Chondrocyte (in vitro differentiated cells): Measurements from ENCODE around the gene KIAA1217. TPM values are rescaled to one million over a fixed set of nuclear protein-coding genes. Genes with fewer than 3 reads are reported as not detected.

Source experiments
- DNase-seq: peaks from one replicate; pipeline ENCODE4 v3.0.0; 2021; ENCODE audit warnings: mixed read lengths, low spot score
- H3K27ac Mint-ChIP-seq: one replicate; pipeline ENCODE4 v1.8.0; 2021; ENCODE audit warnings: mild to moderate bottlenecking, moderate library complexity, mixed read lengths; ENCODE audit not compliant: unreplicated experiment
- H3K27me3 Mint-ChIP-seq: 2 replicates; pipeline ENCODE4 v1.8.0; 2021; ENCODE audit warnings: low read depth, mixed read lengths
- H3K36me3 Mint-ChIP-seq: 2 replicates; pipeline ENCODE4 v1.8.0; 2021; ENCODE audit warnings: low read depth, mixed read lengths
- H3K4me1 Mint-ChIP-seq: 2 replicates; pipeline ENCODE4 v1.8.0; 2021; ENCODE audit warnings: low read depth, mild to moderate bottlenecking, mixed read lengths
- H3K4me3 Mint-ChIP-seq: one replicate; pipeline ENCODE4 v1.8.0; 2021; ENCODE audit warnings: mild to moderate bottlenecking, moderate library complexity, mixed read lengths; ENCODE audit not compliant: unreplicated experiment
- H3K9me3 Mint-ChIP-seq: 2 replicates; pipeline ENCODE4 v1.8.0; 2021; ENCODE audit warnings: low read depth, mixed read lengths
- CTCF ChIP-seq: fragments of 200-600 bp; sonication (generic); IDR thresholded peaks from 2 replicates; pipeline ENCODE4 v1.5.0; 2021; ENCODE audit warnings: antibody characterized with exemption, mild to moderate bottlenecking, moderate library complexity
- total RNA-seq: library from RNA; stranded (reverse); gene quantifications from 3 replicates; pipeline ENCODE4 v1.2.1, GENCODE V29; 2021

The KIAA1217 gene
- total RNA-seq, 1 donor from 2014 or later = 13.2 TPM

GRCh38 chr10:24202181-24202570 lies 6.8 kb upstream of the KIAA1217 start:
- H3K9me3 Mint-ChIP-seq = no peaks in the 10 kb centered on the region
- no peaks in the 10 kb centered on the region for H3K36me3 Mint-ChIP-seq
- DNase-seq = no peak
- H3K4me3 Mint-ChIP-seq = no peak overlapping the region
- peaks cover 15% of the 10 kb centered on the region for H3K27me3 Mint-ChIP-seq
- no peak for TF ChIP-seq CTCF
- H3K27ac Mint-ChIP-seq = no peak overlapping the region
- no peaks in the 10 kb centered on the region for H3K4me1 Mint-ChIP-seq

- peaks cover 9% of the 10 kb centered on the region for H3K27me3 Mint-ChIP-seq
- DNase-seq = no peak
- H3K27ac Mint-ChIP-seq = no peak overlapping the region
- peaks cover 27% of the 10 kb centered on the region for H3K4me1 Mint-ChIP-seq
- no peaks in the 10 kb centered on the region for H3K36me3 Mint-ChIP-seq
- no peaks in the 10 kb centered on the region for H3K9me3 Mint-ChIP-seq
- TF ChIP-seq CTCF = no peak
- H3K4me3 Mint-ChIP-seq = no peak overlapping the region
Measured at GRCh38 chr10:24205821-24206220, 3.1 kb upstream of the KIAA1217 start.

GRCh38 chr10:24206334-24206733 lies 2.6 kb upstream of the KIAA1217 start:
- no peaks in the 10 kb centered on the region for H3K36me3 Mint-ChIP-seq
- H3K4me1 Mint-ChIP-seq = peaks cover 27% of the 10 kb centered on the region
- H3K27me3 Mint-ChIP-seq = peaks cover 9% of the 10 kb centered on the region
- no peak for TF ChIP-seq CTCF
- no peak overlapping the region for H3K27ac Mint-ChIP-seq
- H3K4me3 Mint-ChIP-seq = no peak overlapping the region
- no peaks in the 10 kb centered on the region for H3K9me3 Mint-ChIP-seq
- DNase-seq = no peak

- H3K27ac Mint-ChIP-seq = no peak overlapping the region
- peaks cover 27% of the 10 kb centered on the region for H3K4me1 Mint-ChIP-seq
- DNase-seq = no peak
- TF ChIP-seq CTCF = no peak
- H3K4me3 Mint-ChIP-seq = no peak overlapping the region
- H3K9me3 Mint-ChIP-seq = no peaks in the 10 kb centered on the region
- H3K36me3 Mint-ChIP-seq = no peaks in the 10 kb centered on the region
- peaks cover 9% of the 10 kb centered on the region for H3K27me3 Mint-ChIP-seq
Measured at GRCh38 chr10:24206926-24207325, 2.0 kb upstream of the KIAA1217 start.

- Mint-ChIP-seq H3K4me1 (peaks cover 27% of the 10 kb centered on the region), H3K4me3 (no peak overlapping the region), H3K9me3 (no peaks in the 10 kb centered on the region), H3K36me3 (no peaks in the 10 kb centered on the region), H3K27ac (no peak overlapping the region), H3K27me3 (peaks cover 11% of the 10 kb centered on the region)
- no peak for DNase-seq
- TF ChIP-seq CTCF = no peak
Measured at GRCh38 chr10:24207341-24207740, 1.6 kb upstream of the KIAA1217 start.
